ENCODE measurements around the gene COLEC12. TPM values are rescaled to one million over a fixed set of nuclear protein-coding genes. Genes with fewer than 3 reads are reported as not detected.

Gene COLEC12
- total RNA-seq, 1 experiment from 2014 or later, result 61.2 TPM

DNA sequence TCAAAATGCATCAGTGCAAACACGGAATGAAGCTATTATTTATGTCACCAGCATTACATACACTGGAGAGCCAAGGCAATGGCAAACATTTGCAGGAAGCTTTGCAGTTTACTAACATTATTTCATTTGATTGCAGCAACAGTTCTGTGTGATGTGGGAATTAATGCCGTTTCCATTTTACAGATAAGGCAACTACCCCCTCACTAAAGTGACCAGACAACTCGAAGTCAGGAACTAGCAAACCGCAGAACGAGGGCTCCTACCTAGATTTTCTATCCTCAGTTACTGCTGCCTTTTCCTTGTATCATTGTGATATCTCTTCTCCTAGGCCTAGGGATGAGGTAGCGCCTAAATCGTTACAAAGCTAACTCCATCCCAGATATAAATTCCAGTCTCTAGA lies 85.5 kb downstream of the COLEC12 start:
- DNase-seq (ENCODE audit: low read depth), result no peak

DNA sequence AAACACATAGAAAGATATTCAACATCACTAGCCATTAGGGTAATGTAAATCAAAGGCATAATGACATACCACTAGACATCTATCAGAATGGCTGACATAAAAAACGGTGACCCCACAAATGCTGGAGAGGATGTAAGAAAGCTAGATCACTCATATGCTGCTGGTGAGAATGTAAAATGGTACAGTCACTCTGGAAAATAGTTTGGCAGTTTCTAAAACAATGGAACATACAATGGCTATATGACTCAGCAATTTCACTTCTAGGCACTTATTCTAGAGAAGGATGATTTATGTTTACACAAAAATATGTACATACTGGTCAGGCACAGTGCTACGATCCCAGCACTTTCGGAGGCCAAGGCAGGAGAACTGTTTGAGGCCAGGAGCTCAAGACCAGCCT lies 87.3 kb downstream of the COLEC12 start:
- peak; percentile 51 for DNase-seq (ENCODE audit: low read depth)

DNA sequence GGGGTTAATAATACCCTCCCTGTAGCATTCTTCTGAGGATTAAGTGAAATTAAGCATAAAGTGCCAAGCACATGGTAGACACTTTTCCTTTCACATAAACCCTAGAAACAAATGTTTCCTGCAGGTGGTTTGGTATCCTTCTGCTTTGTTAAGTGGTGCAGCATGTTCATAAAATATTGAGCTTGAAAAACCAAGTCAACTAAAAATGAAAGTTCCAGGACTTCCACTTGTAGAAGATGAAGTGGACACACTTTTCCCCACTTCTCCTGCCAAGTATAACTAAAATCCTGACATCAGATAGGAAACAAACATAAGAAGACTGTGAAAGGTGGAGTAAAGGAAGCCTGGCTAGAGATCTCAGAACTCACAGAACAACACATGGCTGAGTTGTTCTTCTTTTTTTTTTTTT lies 90.5 kb downstream of the COLEC12 start:
- no peak for DNase-seq (ENCODE audit: low read depth)

DNA sequence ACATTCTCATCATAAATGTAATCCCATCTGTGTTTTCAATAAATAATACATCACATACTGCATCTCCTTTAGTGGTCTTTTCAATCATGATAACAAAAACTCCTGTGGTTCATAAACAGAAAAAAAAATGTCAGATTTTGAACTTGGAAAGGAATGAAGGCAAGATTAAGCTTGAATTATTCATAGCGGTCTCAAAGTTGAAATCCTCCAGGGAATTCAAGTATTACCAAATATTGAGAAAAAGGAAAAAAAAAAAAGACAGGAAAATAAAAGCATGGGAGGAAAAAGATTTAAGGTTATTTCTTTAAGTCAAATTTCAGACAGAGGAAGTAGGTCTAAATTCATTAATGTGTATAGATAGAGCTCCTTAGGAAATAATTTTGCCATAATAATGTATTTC lies 92.1 kb downstream of the COLEC12 start:
- DNase-seq (ENCODE audit: low read depth), result no peak

DNA sequence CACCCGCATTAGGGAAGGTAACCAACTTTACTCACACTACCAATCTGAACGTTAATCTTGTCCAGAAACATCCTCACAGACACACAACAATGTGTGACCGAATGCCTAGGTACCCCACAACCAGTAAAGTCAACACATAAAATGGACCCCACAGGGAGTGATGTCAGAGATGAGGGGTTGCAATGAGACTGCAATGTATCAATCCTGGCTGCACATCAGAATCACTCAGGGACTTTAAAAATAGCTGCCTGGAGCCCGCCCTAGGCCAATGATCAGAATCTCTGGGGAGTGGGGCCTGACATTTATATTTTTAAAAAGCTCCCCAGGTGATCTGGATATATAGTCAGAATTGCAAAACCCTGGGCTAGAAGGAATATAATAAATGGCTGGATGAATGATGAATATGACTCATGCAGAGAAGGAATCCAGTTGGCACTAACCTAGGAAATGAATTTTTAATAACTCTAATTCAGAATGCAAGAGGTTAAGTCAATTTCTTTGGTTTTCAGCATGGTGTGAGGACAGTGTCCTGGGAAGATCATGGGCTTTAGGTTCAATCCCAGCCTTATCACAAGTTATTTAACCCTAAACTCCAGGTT lies 92.8 kb downstream of the COLEC12 start:
- no peak for DNase-seq (ENCODE audit: low read depth)

DNA sequence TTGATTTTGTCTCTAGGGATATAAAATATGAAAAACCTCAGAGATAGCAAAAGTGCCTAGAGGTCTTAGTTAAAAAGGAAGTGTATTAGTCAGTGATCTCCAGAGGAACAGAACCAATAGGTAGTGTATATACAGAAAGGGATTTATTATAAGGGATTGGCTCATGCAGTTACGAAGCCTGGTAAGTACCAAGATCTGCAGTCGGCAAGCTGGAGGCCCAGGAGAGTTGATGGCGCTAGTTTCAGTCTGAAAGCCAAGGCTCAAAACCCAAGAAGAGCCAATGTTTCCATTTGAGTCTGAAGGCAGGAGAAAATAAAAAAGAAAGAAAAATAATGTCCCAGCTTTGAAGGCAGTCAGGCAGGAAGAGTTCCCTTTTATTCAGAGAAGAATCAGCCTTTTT lies 93.3 kb downstream of the COLEC12 start:
- DNase-seq (ENCODE audit: low read depth), result no peak

DNA sequence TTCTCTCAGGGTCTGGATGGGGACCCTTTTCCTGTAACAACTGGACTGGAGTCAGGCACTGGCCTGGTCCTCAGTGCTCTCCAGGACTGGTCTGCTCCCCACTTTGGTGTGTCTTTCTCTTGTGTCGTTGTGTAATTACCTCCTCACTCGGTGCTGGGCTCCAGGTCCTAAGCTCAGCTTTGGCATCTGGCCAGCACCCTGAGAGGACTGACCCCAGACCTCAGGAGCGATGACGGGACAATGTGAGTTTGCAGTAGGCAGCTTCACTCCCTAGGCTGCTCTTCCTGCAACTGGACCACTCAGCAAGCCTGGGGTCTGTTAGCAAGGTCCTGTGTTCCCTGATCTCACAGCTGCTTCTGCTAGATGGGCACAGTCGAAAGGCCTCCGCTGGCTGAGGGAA lies 93.8 kb downstream of the COLEC12 start:
- no peak for DNase-seq (ENCODE audit: low read depth)

DNA sequence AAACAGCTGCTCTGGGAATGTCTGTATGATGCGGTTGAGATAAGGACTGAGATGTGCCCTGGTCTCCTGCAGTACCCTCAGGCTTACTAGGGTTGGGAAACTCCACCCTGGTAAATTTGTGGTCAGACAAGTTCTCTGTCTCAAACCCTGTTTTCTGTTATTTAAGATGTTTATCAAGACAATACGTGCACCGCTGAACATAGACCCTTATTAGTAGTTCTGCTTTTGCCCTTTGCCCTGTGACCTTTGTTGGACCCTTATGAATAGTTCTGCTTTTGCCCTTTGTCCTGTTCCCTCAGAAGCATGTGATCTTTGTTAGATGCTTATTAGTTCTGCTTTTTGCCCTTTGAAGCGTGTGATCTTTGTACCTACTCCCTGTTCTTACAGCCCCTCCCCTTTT lies 95.5 kb downstream of the COLEC12 start:
- peak; percentile 10 for DNase-seq (ENCODE audit: low read depth)

DNA sequence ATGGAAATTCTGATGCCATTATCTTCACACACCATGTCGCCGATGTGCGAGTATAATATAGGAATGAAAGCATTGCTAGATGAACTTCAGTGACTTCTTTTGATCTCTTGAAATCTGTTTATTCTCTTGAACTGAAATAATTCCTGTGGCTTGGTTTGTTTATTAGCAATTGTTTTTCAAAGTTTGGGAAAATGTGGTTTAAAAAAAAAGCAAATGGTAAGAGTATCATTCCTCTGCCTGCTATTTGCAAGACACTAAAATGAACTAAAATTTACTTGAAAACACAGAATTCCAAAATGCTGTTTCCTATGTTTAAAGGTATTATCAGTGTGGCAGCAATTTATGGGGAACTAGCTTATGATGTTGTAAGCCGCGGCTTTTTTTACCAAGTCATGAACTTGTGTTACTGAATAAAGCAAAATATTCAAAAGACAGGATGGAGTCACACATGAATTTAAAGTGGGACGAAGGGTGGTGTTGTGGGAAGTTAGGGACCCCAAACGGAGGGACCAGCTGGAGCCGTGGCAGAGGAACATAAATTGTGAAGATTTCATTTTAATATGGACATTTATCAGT lies 96.4 kb downstream of the COLEC12 start:
- DNase-seq (ENCODE audit: low read depth), result peak; percentile 59

DNA sequence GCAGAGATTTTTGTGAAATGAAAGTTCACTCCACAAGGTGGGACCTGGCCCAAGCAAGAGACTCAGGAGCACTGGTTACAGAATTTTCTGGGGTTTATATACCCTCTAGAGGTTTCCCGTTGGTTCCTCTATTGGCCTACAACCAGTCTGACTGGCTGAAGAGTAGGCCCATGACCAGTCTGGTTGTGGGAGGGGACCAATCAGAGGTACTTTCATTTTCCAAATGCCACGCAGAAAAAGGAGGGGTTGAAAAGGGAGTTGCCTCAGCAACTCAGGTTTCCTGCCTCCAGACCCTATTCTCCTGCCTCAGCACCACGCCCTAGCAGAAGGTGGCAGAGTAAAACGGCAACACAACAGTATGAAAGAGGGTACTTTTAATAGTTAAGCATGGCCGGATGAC lies 98.4 kb downstream of the COLEC12 start:
- DNase-seq (ENCODE audit: low read depth), result no peak

DNA sequence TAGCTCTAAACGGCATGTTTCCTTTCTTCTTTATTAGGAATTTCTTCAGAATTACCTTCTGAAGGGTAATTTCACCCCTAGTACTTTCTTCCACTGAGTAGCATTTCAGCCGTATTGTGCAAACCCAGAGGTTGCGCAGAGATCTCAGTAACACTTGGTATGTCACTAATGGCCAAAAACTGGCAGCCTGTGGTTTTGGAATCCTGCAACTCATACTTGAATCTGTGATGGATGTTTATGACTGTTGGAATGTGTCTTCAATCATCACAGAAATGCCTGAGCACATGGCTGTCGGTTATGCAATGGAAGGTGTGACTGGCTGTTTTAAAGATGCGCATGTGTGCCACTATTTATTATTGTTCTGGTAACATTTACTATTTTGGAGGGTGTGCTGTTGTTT lies 100.0 kb downstream of the COLEC12 start:
- peak; percentile 82 for DNase-seq (ENCODE audit: low read depth)

DNA sequence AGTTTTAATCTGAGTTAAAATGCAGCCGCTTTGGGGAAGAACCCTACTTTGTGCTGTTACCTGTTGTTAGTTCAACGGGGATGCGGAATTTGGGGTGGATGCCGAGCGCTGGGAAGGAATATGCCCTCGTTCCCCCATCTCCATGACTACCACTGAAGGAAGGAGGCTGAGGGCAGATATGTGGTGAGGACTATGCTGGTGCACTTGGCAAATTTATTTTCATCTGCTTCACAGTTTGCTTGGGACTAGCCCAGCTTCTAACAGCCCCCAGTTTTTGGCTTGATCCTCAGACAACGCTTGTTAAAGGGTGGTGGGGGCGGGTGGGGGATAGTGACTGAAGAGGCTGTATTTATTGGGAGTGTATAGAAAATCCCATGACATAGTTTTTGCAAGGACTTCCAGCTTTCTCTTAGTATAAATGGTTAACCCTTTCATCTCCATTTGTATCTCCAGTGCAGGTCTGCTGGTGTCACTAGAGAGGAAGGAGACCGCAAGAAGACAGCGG lies 100.8 kb downstream of the COLEC12 start:
- DNase-seq (ENCODE audit: low read depth), result no peak

DNA sequence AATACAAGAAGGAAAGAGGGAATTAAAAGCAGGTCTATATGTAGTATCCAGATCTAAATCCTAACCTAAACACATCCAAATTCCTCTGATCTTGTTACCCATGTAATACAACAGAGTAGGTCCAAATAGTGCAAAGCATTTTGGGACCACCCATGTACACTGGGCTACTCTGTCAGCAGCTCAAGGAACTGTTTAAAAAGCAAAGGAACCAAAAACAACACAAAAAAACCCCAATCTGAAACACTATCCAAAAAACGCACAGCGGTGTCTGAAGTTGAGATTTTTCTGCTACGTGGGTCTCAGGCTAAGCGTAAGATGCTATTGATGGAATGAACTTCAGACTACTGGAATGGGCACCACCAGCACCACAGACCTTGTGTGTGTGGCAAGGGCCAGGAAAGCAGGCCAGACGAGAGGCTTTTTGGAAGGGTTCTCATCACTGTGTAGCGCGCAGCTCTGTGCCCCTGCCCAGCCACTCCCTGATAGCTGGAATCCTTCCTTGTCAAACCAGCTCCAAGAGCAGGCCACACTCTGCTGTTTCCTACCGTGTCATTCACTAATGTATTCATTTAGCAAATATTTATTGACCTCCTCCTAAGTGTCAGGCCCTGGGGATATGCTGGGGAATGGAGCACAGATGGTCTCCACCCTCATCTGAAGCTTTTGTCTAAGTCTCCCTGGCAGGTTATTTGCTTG lies 101.4 kb downstream of the COLEC12 start:
- DNase-seq (ENCODE audit: low read depth), result peak; percentile 27

DNA sequence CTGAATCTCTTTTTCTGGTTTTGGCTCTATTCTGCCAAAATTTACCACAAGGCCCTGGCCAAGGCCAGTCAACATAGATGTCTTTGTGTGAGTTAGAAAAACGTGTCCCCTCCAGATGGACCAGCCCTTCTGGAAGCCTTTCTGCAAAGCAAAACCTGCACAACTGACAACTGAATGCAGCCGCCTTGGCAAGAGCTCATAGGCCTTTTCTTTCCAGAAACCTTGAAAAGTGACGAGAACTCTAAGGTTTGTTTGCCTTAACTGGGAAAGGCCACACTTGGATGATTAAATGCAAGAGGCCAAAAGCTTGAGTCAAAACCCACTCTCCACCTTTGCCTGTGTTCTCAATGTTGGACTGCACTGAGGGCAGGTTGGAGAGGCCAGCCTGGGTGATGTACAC lies 103.9 kb downstream of the COLEC12 start:
- DNase-seq (ENCODE audit: low read depth), result peak; percentile 12

DNA sequence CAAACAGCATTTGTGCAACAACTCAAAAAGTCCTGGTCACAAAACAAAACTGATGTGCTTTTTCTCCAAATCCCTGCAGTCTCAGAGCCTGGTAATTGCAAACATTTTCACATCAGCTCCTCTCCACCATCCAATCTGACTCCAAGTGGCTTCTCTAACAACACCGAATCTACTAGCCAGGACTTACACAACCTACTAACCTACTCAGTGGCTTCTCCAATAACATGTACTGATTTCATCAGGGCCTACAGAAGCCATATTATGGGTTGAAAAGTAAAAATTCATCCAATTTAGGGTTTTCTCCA lies 104.3 kb downstream of the COLEC12 start:
- no peak for DNase-seq (ENCODE audit: low read depth)

DNA sequence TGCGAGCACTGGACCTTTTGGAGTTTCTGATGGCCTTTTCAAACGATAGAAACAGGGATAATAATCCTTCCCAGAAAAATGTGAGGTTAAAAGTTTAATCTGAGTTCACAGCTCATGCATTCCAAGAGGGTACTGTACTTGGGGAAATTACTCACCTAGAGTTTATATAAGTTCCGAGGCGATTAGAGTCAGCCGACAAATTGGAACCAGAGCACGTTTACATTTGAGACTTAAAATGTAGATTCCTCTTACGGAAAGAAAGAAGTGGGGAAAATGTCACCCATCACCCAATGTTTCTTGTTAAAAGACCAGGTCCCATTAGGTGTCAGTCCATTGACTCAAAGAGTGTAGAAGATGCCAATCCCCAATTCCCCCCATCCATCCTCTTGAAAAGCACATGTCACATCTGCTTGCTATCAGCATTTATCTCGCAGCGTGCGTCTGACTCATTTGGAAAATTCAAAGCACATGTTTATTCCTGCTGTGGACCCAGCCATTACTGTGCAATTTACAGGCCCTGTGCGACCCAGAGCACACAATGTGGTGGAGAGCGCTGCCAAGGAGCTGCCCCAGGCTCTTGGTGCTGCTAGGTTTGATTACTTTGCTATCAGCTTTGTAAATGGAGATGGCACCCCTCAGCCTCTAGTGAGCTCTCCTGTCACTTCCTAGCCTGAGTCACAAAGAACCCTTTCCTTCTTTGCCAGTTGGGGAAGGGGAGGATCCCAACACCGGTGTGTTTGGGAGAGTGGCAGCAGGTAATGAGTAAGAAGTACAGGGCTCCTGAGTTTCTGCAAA lies 104.8 kb downstream of the COLEC12 start:
- peak; percentile 95 for DNase-seq (ENCODE audit: low read depth)

DNA sequence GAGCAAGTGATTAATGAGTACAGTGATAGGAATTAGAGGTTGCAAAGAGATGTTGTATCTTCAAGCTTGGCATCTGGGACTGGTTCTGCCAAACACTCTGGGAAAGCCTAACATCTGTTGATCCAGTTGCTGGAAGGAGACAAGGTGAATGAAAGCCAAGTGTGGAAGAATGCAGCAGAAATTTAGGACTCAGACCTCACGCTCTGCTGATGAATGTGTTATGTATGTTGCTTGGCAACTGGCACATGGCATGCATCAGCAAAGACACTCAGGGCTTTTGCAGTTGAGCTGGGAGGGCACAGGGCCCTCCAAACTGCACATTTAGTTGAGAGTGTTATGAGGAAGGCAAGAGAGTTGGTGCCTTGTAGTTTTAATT lies 105.5 kb downstream of the COLEC12 start:
- DNase-seq (ENCODE audit: low read depth), result peak; percentile 96

DNA sequence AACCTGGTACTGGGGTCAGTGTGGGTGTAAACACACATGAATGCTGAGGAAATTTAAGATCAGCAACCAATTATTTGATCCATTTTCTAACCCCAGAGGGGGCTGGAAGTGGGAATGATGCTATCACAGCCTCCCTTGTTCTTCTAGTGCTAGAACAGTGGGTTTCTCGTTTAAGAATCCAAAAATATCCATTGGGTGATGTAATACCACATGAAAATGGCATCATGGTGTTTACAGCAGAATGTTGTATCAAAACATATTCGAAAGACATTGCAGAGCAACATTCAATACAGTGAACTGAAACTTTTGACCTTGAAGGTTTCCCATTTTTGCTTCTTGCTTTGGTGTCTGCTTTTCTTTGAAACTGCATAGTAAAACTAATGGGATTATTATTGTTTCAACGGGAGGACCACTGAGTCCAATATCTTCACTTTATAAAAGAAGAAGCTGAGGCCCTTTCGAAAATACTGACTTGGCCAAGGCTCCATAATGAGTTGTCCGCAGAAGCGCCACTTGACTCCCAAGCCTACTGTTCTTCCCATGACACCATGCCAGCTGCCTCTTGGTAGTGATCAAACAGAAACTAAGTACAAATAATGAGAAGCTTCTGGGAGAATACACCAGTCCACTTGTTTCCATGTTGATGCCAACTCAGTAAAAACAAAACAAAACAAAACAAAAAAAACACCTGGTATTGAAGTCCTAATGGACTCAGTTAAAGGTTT lies 106.1 kb downstream of the COLEC12 start:
- DNase-seq (ENCODE audit: low read depth), result no peak

DNA sequence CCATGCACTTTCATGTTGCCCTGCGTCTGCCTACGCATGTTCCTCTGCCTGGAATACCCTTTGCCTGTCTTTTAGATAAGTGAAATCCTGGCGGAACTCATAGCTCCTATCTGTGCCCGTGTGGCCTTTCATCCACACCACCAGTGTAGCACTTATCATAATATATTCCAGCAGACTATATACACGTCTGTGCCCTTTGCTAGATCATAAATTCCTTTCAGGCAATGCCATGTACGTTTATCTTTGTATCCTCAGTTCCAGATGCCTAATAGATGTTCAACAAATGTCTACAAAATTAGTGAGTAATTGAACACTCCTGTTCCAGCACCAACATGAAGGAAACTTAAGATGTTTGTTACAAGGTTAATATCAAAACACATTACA lies 106.9 kb downstream of the COLEC12 start:
- DNase-seq (ENCODE audit: low read depth), result no peak

DNA sequence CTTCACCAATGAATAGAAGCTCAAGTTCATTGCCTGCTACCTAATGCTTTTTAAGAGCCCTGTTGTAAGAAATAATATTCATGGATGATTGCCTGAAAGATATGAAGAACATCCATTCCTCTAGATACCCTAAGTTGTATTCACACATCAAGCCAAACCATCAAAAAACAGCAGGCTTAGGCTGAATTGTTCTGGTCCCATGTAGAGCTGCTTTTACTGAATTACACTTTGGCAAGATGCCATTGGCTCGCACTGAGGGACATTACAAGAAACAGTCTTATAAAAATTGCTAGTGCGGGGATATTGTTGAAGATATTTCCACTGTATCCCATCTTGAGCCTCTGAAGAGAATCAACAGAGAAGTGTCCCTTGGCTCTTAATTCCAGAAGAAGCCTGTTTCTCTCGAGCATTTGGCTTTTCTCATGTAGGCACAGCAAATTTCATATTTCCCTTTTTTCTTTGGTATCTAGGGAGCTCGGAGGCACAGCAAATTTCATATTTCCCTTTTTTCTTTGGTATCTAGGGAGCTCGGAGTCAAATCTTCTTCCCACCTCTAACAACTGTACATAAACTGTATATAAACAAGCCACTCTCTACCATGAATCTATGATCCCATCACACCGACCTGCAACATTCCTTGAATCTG lies 107.5 kb downstream of the COLEC12 start:
- no peak for DNase-seq (ENCODE audit: low read depth)

DNA sequence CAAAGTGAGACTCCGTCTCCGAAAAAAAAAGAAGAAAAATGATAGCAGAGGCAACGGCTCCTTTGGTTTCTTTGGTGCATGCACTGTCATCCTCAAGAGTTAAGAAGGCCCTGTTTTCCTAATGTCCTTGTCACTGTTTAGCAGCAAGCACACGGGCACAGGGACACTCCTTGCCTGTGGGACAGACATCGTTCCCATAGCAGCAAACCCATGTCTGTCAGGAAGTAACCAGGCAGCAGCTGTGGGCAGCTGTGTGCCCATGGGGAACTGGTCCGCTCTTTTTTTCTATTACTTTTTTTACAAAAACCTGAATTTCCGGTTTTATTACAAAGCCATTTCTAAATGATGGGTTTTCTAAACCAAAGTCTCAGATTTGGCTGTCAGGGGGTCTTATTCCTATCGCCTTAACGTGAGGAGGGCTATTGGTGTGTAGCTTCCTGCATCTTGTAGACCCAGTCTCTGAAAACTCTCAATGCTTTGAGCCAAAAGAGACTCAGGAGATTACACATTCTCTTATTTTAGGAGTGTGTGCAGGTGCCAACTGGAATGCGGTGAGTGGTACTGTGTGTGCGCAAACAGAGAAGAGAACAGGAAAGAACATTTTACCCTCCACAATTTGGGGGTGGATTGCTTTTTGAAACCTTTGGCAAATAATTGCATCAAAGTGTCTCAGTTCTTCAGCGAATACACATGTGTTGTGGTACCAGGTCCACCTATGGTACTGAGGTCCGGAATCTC lies 109.6 kb downstream of the COLEC12 start:
- DNase-seq (ENCODE audit: low read depth), result no peak

Data from M059J (cell line).